ENCODE data around the gene SF1. TPM values are rescaled to one million over a fixed set of nuclear protein-coding genes. Genes with fewer than 3 reads are reported as not detected.

Gene SF1
- polyA plus RNA-seq, 1 of the 3 experiments (the other 2 are of a cell fraction): 66.3 TPM

- TF ChIP-seq GATA2 (CRISPR knock-in tag; IDR thresholded peaks at IDR 0.05): no peak
- no peak for TF ChIP-seq EZH2phosphoT487 (IDR thresholded peaks at IDR 0.05; ENCODE audit: borderline replicate concordance, low read depth)
These were observed 9.1 kb downstream of the SF1 start (continued) for GRCh38 chr11:64769283-64769682.

- 90% methylated on average over 5 of the region's 6 CpGs for WGBS (ENCODE audit: low lambda C conversion rate)
- Histone ChIP-seq H3K4me1 (ENCODE audit: control insufficient read depth in 1 of 2, insufficient read depth in 2 of 2, low read depth in 1 of 2, low read length in 1 of 2) (peaks cover 6 to 13% of the 10 kb centered on the region in 2 experiments; a peak in 3 of 4 replicates), H3K9ac (no peak overlapping the region), H3K27ac (ENCODE audit: low read depth in 2 of 2, low read length in 1 of 2) (no peak overlapping the region), H3K79me2 (ENCODE audit: insufficient read depth) (peaks cover 69% of the 10 kb centered on the region), H2AFZ (ENCODE audit: low read depth) (no peak overlapping the region), H3K27me3 (ENCODE audit: insufficient read depth) (no peaks in the 10 kb centered on the region), H3K4me3 (ENCODE audit: low read depth in 2 of 2, low read length in 1 of 2) (no peak overlapping the region), H3F3A (replicated peaks; ENCODE audit: insufficient read depth) (peaks cover 51% of the 10 kb centered on the region), H3K9me2 (no peaks in the 10 kb centered on the region), H3K9me3 (no peaks in the 10 kb centered on the region), H3K36me3 (replicated peaks in 1 of 2; ENCODE audit: control insufficient read depth in 1 of 2, insufficient read depth in 2 of 2, low read length in 1 of 2) (peaks cover 80 to 96% of the 10 kb centered on the region in 2 experiments), H4K20me1 (ENCODE audit: insufficient read depth) (peaks cover 88% of the 10 kb centered on the region), H3K4me2 (no peak overlapping the region)
- TF ChIP-seq EP300 (IDR thresholded peaks at IDR 0.05; ENCODE audit: borderline replicate concordance in 1 of 2, low read depth in 1 of 2, low read length in 1 of 2) (no peak), USF2 (IDR thresholded peaks at IDR 0.05; ENCODE audit: borderline replicate concordance, low read depth, low read length) (no peak), GABPA (IDR thresholded peaks at IDR 0.05; ENCODE audit: low read depth) (no peak), FOXJ3 (CRISPR knock-in tag; IDR thresholded peaks at IDR 0.05) (no peak), REST (IDR thresholded peaks at IDR 0.05; ENCODE audit: low read depth, low read length) (no peak), MXI1 (IDR thresholded peaks at IDR 0.05; ENCODE audit: low read depth, low read length) (no peak), JUND (IDR thresholded peaks at IDR 0.05) (no peak), CTCF (IDR thresholded peaks at IDR 0.05) (no peak), CHD2 (IDR thresholded peaks at IDR 0.05; ENCODE audit: low read length, partially characterized antibody) (no peak), RXRA (IDR thresholded peaks at IDR 0.05; ENCODE audit: borderline replicate concordance, low read depth) (no peak)
- ChIA-PET POLR2A (no interaction called here), CTCF (interaction anchor here (0.6 to 4.4 kb wide), 18 partner anchors 8 to 1061 kb away, joined by 3 to 47 read pairs (median 4); partner anchors contain the start of genes PYGM, RASGRP2 and SF1)
- no peak for DNase-seq
These were observed 10.0 kb downstream of the SF1 start for GRCh38 chr11:64768300-64768694.

Data from SK-N-SH (cell line).